Astrocyte (in vitro differentiated cells and primary cell): ENCODE results near the gene CNOT10. TPM values are rescaled to one million over a fixed set of nuclear protein-coding genes. Genes with fewer than 3 reads are reported as not detected.
"Not testable (repeated sequence)": the region's sequence is repeated elsewhere in the genome, so short reads cannot be mapped to it uniquely, and the experiment has no call there.

ENCODE experiments used
- DNase-seq: peaks from one replicate; pipeline ENCODE4 v3.0.0-alpha.2; 2010; ENCODE audit warnings: low read depth
- FAIRE-seq: peaks from 2 replicates; lab custom pipeline; 2011; peaks lifted over from hg19 to GRCh38; lab: Jason Lieb, UNC
- H2AFZ ChIP-seq: 2 replicates; pipeline ENCODE4 v1.6.0; 2012; ENCODE audit warnings: low read depth, low read length, inconsistent platforms
- H3K27ac ChIP-seq: 2 replicates; pipeline ENCODE4 v1.5.1; 2011; ENCODE audit warnings: low read depth, low read length, inconsistent platforms
- H3K27me3 ChIP-seq: 2 replicates; pipeline ENCODE4 v1.6.0; 2011; ENCODE audit warnings: low read length, inconsistent platforms; ENCODE audit not compliant: insufficient read depth
- H3K36me3 ChIP-seq: 2 replicates; pipeline ENCODE4 v1.5.1; 2011; ENCODE audit warnings: low read length, inconsistent platforms; ENCODE audit not compliant: insufficient read depth
- H3K4me1 ChIP-seq: 2 replicates; pipeline ENCODE4 v1.5.1; 2011; ENCODE audit warnings: low read length, inconsistent platforms; ENCODE audit not compliant: insufficient read depth
- H3K4me2 ChIP-seq: 2 replicates; pipeline ENCODE4 v1.6.0; 2012; ENCODE audit warnings: low read length, inconsistent platforms
- H3K4me3 ChIP-seq: 2 replicates; pipeline ENCODE4 v1.5.1; 2011; ENCODE audit warnings: low read depth, mild to moderate bottlenecking, low read length, inconsistent platforms; ENCODE audit not compliant: insufficient read depth
- H3K79me2 ChIP-seq: 2 replicates; pipeline ENCODE4 v1.6.0; 2012; ENCODE audit warnings: mild to moderate bottlenecking, low read length, inconsistent platforms; ENCODE audit not compliant: insufficient read depth
- H3K9ac ChIP-seq: 2 replicates; pipeline ENCODE4 v1.6.0; 2012; ENCODE audit warnings: mild to moderate bottlenecking, low read length, inconsistent platforms
- H3K9me3 ChIP-seq: 2 replicates; pipeline ENCODE4 v1.5.1; 2012; ENCODE audit warnings: low read depth, mild to moderate bottlenecking, low read length, inconsistent platforms; ENCODE audit not compliant: insufficient read depth
- H4K20me1 ChIP-seq: 2 replicates; pipeline ENCODE4 v1.6.0; 2012; ENCODE audit warnings: low read length, inconsistent platforms; ENCODE audit not compliant: insufficient read depth
- H3K27ac Mint-ChIP-seq: one replicate; pipeline ENCODE4 v1.8.0; 2021; ENCODE audit warnings: mild to moderate bottlenecking, mixed read lengths; ENCODE audit not compliant: unreplicated experiment
- H3K27me3 Mint-ChIP-seq: one replicate; pipeline ENCODE4 v1.8.0; 2021; ENCODE audit warnings: low read depth, mixed read lengths; ENCODE audit not compliant: unreplicated experiment
- H3K36me3 Mint-ChIP-seq: one replicate; pipeline ENCODE4 v1.8.0; 2021; ENCODE audit warnings: low read depth, mixed read lengths; ENCODE audit not compliant: unreplicated experiment
- H3K4me1 Mint-ChIP-seq: one replicate; pipeline ENCODE4 v1.8.0; 2021; ENCODE audit warnings: low read depth, mixed read lengths; ENCODE audit not compliant: unreplicated experiment
- H3K4me3 Mint-ChIP-seq: one replicate; pipeline ENCODE4 v1.8.0; 2021; ENCODE audit warnings: mild to moderate bottlenecking, moderate library complexity, mixed read lengths; ENCODE audit not compliant: unreplicated experiment
- H3K9me3 Mint-ChIP-seq: one replicate; pipeline ENCODE4 v1.8.0; 2021; ENCODE audit warnings: mild to moderate bottlenecking, mixed read lengths; ENCODE audit not compliant: unreplicated experiment
- EZH2 ChIP-seq: IDR thresholded peaks from 2 replicates; pipeline ENCODE4 v1.6.1; 2012; ENCODE audit warnings: mild to moderate bottlenecking, low read length, inconsistent platforms; ENCODE audit not compliant: insufficient read depth
- total RNA-seq: library from RNA; stranded (reverse); gene quantifications from 2 replicates; pipeline ENCODE4 v1.2.1, GENCODE V29; 2021
- TF ChIP-seq, protein P1 (sequence below): IDR thresholded peaks from 2 replicates; pipeline ENCODE4 v1.5.1; 2011; ENCODE audit warnings: low read depth, mild to moderate bottlenecking, inconsistent platforms, low read length, moderate library complexity; ENCODE audit not compliant: insufficient read depth

Gene CNOT10
- total RNA-seq, 1 donor from 2014 or later, result 26.2 TPM

DNA sequence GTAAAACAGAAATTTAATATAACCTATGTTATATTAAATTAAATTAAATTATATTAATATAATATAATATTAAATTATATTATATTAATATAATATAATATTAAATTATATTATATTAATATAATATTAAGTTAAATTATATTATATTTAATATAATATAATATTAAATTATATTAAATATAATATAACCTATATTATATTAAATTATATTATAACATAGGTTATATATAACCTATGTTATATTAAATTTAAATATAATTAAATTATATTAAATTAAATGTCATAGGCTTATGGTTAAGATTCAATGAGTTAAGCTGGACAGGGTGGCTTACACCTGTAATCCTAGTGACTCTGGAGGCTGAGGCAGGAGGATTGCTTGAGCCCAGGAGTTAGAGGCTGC is 40.6 kb upstream of the CNOT10 start:
- no peaks in the 10 kb centered on the region for H3K9me3 ChIP-seq
- TF ChIP-seq, protein P1, sequence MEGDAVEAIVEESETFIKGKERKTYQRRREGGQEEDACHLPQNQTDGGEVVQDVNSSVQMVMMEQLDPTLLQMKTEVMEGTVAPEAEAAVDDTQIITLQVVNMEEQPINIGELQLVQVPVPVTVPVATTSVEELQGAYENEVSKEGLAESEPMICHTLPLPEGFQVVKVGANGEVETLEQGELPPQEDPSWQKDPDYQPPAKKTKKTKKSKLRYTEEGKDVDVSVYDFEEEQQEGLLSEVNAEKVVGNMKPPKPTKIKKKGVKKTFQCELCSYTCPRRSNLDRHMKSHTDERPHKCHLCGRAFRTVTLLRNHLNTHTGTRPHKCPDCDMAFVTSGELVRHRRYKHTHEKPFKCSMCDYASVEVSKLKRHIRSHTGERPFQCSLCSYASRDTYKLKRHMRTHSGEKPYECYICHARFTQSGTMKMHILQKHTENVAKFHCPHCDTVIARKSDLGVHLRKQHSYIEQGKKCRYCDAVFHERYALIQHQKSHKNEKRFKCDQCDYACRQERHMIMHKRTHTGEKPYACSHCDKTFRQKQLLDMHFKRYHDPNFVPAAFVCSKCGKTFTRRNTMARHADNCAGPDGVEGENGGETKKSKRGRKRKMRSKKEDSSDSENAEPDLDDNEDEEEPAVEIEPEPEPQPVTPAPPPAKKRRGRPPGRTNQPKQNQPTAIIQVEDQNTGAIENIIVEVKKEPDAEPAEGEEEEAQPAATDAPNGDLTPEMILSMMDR, result no peak
- TF ChIP-seq EZH2, result no peak
- H3K4me3 ChIP-seq, result no peak overlapping the region
- FAIRE-seq (no peak), DNase-seq (no peak)
- H3K4me3 Mint-ChIP-seq, result no peak overlapping the region
- H3K27me3 ChIP-seq, result peaks cover 4% of the 10 kb centered on the region
- no peaks in the 10 kb centered on the region for H3K36me3 Mint-ChIP-seq
- no peak overlapping the region for H3K27ac Mint-ChIP-seq
- H3K4me1 Mint-ChIP-seq, result no peaks in the 10 kb centered on the region
- no peaks in the 10 kb centered on the region for H3K9me3 Mint-ChIP-seq
- no peaks in the 10 kb centered on the region for H3K36me3 ChIP-seq
- H2AFZ ChIP-seq, result no peak overlapping the region
- no peaks in the 10 kb centered on the region for H4K20me1 ChIP-seq
- no peak overlapping the region for H3K4me2 ChIP-seq
- peaks cover 3% of the 10 kb centered on the region for H3K27me3 Mint-ChIP-seq
- no peak overlapping the region for H3K27ac ChIP-seq
- H3K9ac ChIP-seq, result no peak overlapping the region
- no peaks in the 10 kb centered on the region for H3K79me2 ChIP-seq
- H3K4me1 ChIP-seq, result no peaks in the 10 kb centered on the region

DNA sequence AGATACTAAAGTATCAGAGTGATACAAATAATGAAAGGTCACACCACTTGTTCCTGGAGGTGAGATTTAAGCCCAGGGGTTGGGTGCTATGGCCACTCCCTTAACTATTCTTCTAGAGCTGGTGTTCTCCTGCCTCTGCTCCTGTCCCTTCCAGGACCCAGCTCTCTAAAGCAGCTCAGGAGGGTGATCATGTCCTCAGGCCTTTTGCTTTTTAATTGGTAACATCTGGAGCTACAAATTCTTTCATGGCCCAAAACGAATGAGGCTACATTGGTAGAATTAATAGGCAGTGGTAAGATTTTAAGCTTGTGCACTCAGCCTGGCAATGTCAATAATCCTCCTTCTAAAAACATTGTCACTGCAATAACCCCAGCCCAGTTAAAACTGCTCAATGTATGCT is 38.2 kb upstream of the CNOT10 start:
- no peaks in the 10 kb centered on the region for H3K27me3 Mint-ChIP-seq
- H3K27ac Mint-ChIP-seq, result no peak overlapping the region
- Histone ChIP-seq H3K79me2 (no peaks in the 10 kb centered on the region), H3K4me1 (no peaks in the 10 kb centered on the region), H3K9ac (no peak overlapping the region), H3K27me3 (peaks cover 4% of the 10 kb centered on the region), H4K20me1 (no peaks in the 10 kb centered on the region), H2AFZ (no peak overlapping the region), H3K9me3 (no peaks in the 10 kb centered on the region), H3K27ac (no peak overlapping the region), H3K36me3 (no peaks in the 10 kb centered on the region), H3K4me3 (no peak overlapping the region), H3K4me2 (no peak overlapping the region)
- no peaks in the 10 kb centered on the region for H3K4me1 Mint-ChIP-seq
- no peak for DNase-seq
- H3K36me3 Mint-ChIP-seq, result no peaks in the 10 kb centered on the region
- no peaks in the 10 kb centered on the region for H3K9me3 Mint-ChIP-seq
- no peak overlapping the region for H3K4me3 Mint-ChIP-seq
- TF ChIP-seq EZH2, result no peak
- TF ChIP-seq, protein P1, result no peak
- FAIRE-seq, result no peak

DNA sequence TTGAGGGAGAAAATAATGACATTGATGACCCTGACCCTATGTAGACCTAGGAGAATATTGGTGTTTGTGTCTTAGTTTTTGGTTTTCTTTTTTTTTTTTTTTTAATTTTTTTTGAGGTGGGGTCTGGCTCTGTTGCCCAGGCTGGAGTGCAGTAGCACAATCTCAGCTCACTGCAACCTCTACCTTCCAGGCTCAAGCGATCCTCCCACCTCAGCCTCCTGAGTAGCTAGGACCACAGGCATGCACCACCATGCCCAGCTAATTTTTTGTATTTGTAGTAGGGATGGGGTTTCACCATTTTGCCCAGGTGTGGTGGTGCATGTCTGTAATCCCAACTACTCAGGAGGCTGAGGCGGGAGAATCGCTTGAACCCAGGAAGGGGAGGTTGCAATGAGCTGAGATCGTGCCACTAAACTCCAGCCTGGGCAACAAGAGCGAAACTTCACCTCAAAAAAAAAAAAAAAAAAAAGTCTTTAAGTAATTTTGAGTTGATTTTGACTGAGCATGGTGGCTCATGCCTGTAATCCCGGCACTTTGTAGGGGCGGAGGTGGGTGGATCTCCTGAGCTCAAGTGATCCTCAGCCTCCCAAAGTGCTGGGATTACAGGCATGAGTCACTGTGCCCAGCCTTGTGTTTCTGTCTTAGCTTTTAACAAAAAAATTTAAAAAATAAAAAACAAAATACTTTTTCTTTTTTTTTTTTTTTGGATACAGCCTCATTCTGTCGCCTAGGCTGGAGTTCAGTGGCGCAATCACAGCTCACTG is 32.5 kb upstream of the CNOT10 start:
- not testable (repeated sequence) for H3K27me3 Mint-ChIP-seq, H3K4me3 Mint-ChIP-seq, H3K27me3 ChIP-seq

More for the DNA sequence above, 32.5 kb upstream of the CNOT10 start:
- not testable (repeated sequence) for H3K27ac Mint-ChIP-seq, H2AFZ ChIP-seq, DNase-seq, H3K4me1 ChIP-seq, H3K9me3 ChIP-seq, H4K20me1 ChIP-seq, H3K9me3 Mint-ChIP-seq, H3K36me3 Mint-ChIP-seq, H3K4me2 ChIP-seq, FAIRE-seq, H3K27ac ChIP-seq, H3K4me1 Mint-ChIP-seq, H3K36me3 ChIP-seq, H3K4me3 ChIP-seq, H3K9ac ChIP-seq, H3K79me2 ChIP-seq
